Spleen (tissue), 11 donors: ENCODE measurements around the gene RNASEH2B. TPM values are rescaled to one million over a fixed set of nuclear protein-coding genes. Genes with fewer than 3 reads are reported as not detected.
A peak's percentile ranks its signal among the peaks of the same experiment; 100 is the strongest.

Source experiments
- DNase-seq: peaks from one replicate; pipeline ENCODE4 v3.0.0-alpha.2; 2020
- H3K27ac ChIP-seq, 8 donors: fragments of 200-600 bp; sonication (generic) in 7 of 8; 1 replicate in 4 of 8; 2 replicates in 4 of 8; pipeline versions ENCODE4 v1.5.0 to v1.8.0; 2016 to 2021; ENCODE audit warnings: inconsistent platforms in 4 of 8, mild to moderate bottlenecking in 4 of 8, moderate library complexity in 1 of 8
- H3K27me3 ChIP-seq, 7 donors: fragments of 200-600 bp; sonication (generic) in 6 of 7; replicated peaks in 1 of 7; 1 replicate in 4 of 7; 2 replicates in 3 of 7; pipeline versions ENCODE4 v1.5.0 to v1.8.0; 2016 to 2021; ENCODE audit warnings: inconsistent platforms in 3 of 7, mild to moderate bottlenecking in 1 of 7
- H3K36me3 ChIP-seq, 6 donors: fragments of 200-600 bp; sonication (generic) in 5 of 6; 1 replicate in 4 of 6; 2 replicates in 2 of 6; pipeline versions ENCODE4 v1.5.0 to v1.8.0; 2016 to 2021; ENCODE audit warnings: inconsistent platforms in 2 of 6
- H3K4me1 ChIP-seq, 6 donors: fragments of 200-600 bp; sonication (generic) in 5 of 6; 1 replicate in 3 of 6; 2 replicates in 3 of 6; pipeline versions ENCODE4 v1.5.0 to v1.8.0; 2016 to 2021; ENCODE audit warnings: inconsistent platforms in 3 of 6
- H3K4me3 ChIP-seq, 8 donors: fragments of 200-600 bp; sonication (generic) in 7 of 8; 1 replicate in 4 of 8; 2 replicates in 4 of 8; pipeline versions ENCODE4 v1.5.0 to v1.8.0; 2016 to 2021; ENCODE audit warnings: inconsistent platforms in 4 of 8, mild to moderate bottlenecking in 4 of 8, moderate library complexity in 2 of 8
- H3K9me3 ChIP-seq, 8 donors: fragments of 200-600 bp; sonication (generic) in 7 of 8; 1 replicate in 4 of 8; 2 replicates in 4 of 8; pipeline versions ENCODE4 v1.5.0 to v1.8.0; 2016 to 2021; ENCODE audit warnings: inconsistent platforms in 4 of 8
- CTCF ChIP-seq, 11 experiments: fragments of 200-600 bp in 7 of 11; fragments of 450-650 bp in 4 of 11; sonication (generic) in 4 of 11; IDR thresholded peaks in 8 of 11; conservative IDR thresholded peaks in 3 of 11; 1 replicate in 7 of 11; 2 replicates in 4 of 11; pipeline versions ENCODE4 v1.4.0 to v1.8.0; 2016 to 2021; ENCODE audit warnings: antibody characterized with exemption in 11 of 11, inconsistent platforms in 4 of 11, mild to moderate bottlenecking in 1 of 11
- POLR2A ChIP-seq, 3 donors: fragments of 450-650 bp; IDR thresholded peaks; one replicate each; pipeline ENCODE4 v1.5.1; 2017; ENCODE audit warnings: antibody characterized with exemption in 3 of 3, mild to moderate bottlenecking in 1 of 3
- POLR2AphosphoS5 ChIP-seq, 3 donors: sonication (generic); formaldehyde crosslinking; IDR thresholded peaks; one replicate each; pipeline ENCODE4 v1.5.1; 2017; ENCODE audit warnings: antibody characterized with exemption in 3 of 3
- WGBS, 5 donors: extraction: QIAGEN DNeasy Blood & Tissue Kit in 3 of 5; methylation state at CpG; one replicate each; pipeline versions ENCODE4 v1.1.5 to v1.1.7; 2013 to 2018; 5-methylcytosine and 5-hydroxymethylcytosine counted together
- intact Hi-C: fragments of 100-400 bp; cut with DNase I; formaldehyde crosslinking; loops from one replicate; pipeline ENCODE4 v1.15.0; 2023; ENCODE audit warnings: low total_unique reads
- polyA plus RNA-seq, 3 donors: library from polyadenylated mRNA; stranded (reverse); fragments of 200-250 nt; gene quantifications; one replicate each; pipeline ENCODE4 v1.2.1, GENCODE V29; 2013
- total RNA-seq, 7 donors: library from RNA; depleted of rRNA in 3 of 7; stranded (reverse); fragments of >200 nt in 3 of 7; fragmentation: NEBNext Ultra II Directional in 4 of 7; extraction: Animal tissue kit (Norgen Biotek cat#: 25700) in 4 of 7; gene quantifications; one replicate each; pipeline versions ENCODE4 v1.1.0 to v1.2.1, GENCODE V29; 2016 to 2021
- donor health status: healthy with polysubstance abuse.
- donor health status: DM: no; HTN: no; CAD: no; lungs with moderate emphysema.
- donor health status: DM: no; HTN: no; CAD: no.
- donor health status: Bipolar disorder and iron deficiency.
- donor health status: healthy.
- donor health status: DM: no; HTN: no; CAD: no.
- donor health status: DM: yes; HTN: yes; CAD: no.

RNASEH2B gene
- total and polyA plus RNA-seq, 10 donors = 57.2 to 129 (median 73.7) TPM

GRCh38 chr13:50882816-50883435 lies 26.7 kb upstream of the RNASEH2B start:
- Histone ChIP-seq H3K27ac (peak overlapping the region in 1 of 8 donors; percentile 15), H3K36me3 (no peaks in the 10 kb centered on the region), H3K9me3 (no peaks in the 10 kb centered on the region), H3K4me3 (no peak overlapping the region), H3K4me1 (peaks cover 0 to 10% (median 4%) of the 10 kb centered on the region in 6 donors), H3K27me3 (no peaks in the 10 kb centered on the region)
- TF ChIP-seq POLR2AphosphoS5 (IDR thresholded peaks at IDR 0.05) = no peak
- no peak for TF ChIP-seq CTCF (IDR thresholded peaks at IDR 0.05 in 8 of 11, conservative IDR thresholded peaks at IDR 0.05 in 3 of 11)
- TF ChIP-seq POLR2A (IDR thresholded peaks at IDR 0.05) = no peak
- intact Hi-C loops = no loop called here
- no peak for DNase-seq
- WGBS, 5 donors = 52 to 90% (median 80%) methylated on average over 5 of the region's 5 CpGs

GRCh38 chr13:50883728-50884127 lies 25.9 kb upstream of the RNASEH2B start:
- WGBS, 5 donors = 78 to 95% (median 85%) methylated on average over 1 of the region's 1 CpG
- no peaks in the 10 kb centered on the region for H3K27me3 ChIP-seq
- H3K9me3 ChIP-seq = no peaks in the 10 kb centered on the region
- no peak for TF ChIP-seq POLR2A (IDR thresholded peaks at IDR 0.05)
- no peak for TF ChIP-seq CTCF (IDR thresholded peaks at IDR 0.05 in 8 of 11, conservative IDR thresholded peaks at IDR 0.05 in 3 of 11)
- no peak for TF ChIP-seq POLR2AphosphoS5 (IDR thresholded peaks at IDR 0.05)
- peaks cover 0 to 10% (median 4%) of the 10 kb centered on the region in 6 donors for H3K4me1 ChIP-seq
- H3K36me3 ChIP-seq = no peaks in the 10 kb centered on the region
- no peak overlapping the region for H3K27ac ChIP-seq
- no peak for DNase-seq
- no peak overlapping the region for H3K4me3 ChIP-seq
- intact Hi-C loops = no loop called here

GRCh38 chr13:50884265-50884664 lies 25.3 kb upstream of the RNASEH2B start:
- WGBS, 5 donors = 41 to 77% (median 67%) methylated on average over 1 of the region's 1 CpG
- Histone ChIP-seq H3K4me3 (no peak overlapping the region), H3K27me3 (no peaks in the 10 kb centered on the region), H3K9me3 (no peaks in the 10 kb centered on the region), H3K27ac (no peak overlapping the region), H3K36me3 (no peaks in the 10 kb centered on the region), H3K4me1 (peaks cover 0 to 10% (median 4%) of the 10 kb centered on the region in 6 donors)
- intact Hi-C loops = no loop called here
- no peak for DNase-seq
- TF ChIP-seq POLR2AphosphoS5 (IDR thresholded peaks at IDR 0.05) (no peak), CTCF (IDR thresholded peaks at IDR 0.05 in 8 of 11, conservative IDR thresholded peaks at IDR 0.05 in 3 of 11) (no peak), POLR2A (IDR thresholded peaks at IDR 0.05) (no peak)

GRCh38 chr13:50887151-50887550 lies 22.4 kb upstream of the RNASEH2B start:
- Histone ChIP-seq H3K36me3 (no peaks in the 10 kb centered on the region), H3K27ac (no peak overlapping the region), H3K4me3 (no peak overlapping the region), H3K27me3 (no peaks in the 10 kb centered on the region), H3K9me3 (no peaks in the 10 kb centered on the region), H3K4me1 (peaks cover 0 to 31% (median 16%) of the 10 kb centered on the region in 6 donors)
- WGBS, 5 donors = 67 to 76% (median 69%) methylated on average over 7 of the region's 7 CpGs
- no peak for TF ChIP-seq CTCF (IDR thresholded peaks at IDR 0.05 in 8 of 11, conservative IDR thresholded peaks at IDR 0.05 in 3 of 11)
- no peak for TF ChIP-seq POLR2AphosphoS5 (IDR thresholded peaks at IDR 0.05)
- TF ChIP-seq POLR2A (IDR thresholded peaks at IDR 0.05) = no peak
- intact Hi-C loops = no loop called here
- DNase-seq = no peak
